HG03135 (cell line): ENCODE measurements around the gene EMC8.
"Not testable (repeated sequence)": the region's sequence is repeated elsewhere in the genome, so short reads cannot be mapped to it uniquely, and the experiment has no call there.

Experiments used
- ATAC-seq: cut with Tn5 transposase; IDR thresholded peaks from one replicate; pipeline ENCODE4 v1.9.1; 2021; ENCODE audit warnings: mild to moderate bottlenecking, moderate library complexity; ENCODE audit not compliant: unreplicated experiment

EMC8 gene

GRCh38 chr16:85835227-85835751, 35.9 kb upstream of the EMC8 start:
- ATAC-seq, result no peak

GRCh38 chr16:85834741-85835140, 35.4 kb upstream of the EMC8 start:
- no peak for ATAC-seq

DNA sequence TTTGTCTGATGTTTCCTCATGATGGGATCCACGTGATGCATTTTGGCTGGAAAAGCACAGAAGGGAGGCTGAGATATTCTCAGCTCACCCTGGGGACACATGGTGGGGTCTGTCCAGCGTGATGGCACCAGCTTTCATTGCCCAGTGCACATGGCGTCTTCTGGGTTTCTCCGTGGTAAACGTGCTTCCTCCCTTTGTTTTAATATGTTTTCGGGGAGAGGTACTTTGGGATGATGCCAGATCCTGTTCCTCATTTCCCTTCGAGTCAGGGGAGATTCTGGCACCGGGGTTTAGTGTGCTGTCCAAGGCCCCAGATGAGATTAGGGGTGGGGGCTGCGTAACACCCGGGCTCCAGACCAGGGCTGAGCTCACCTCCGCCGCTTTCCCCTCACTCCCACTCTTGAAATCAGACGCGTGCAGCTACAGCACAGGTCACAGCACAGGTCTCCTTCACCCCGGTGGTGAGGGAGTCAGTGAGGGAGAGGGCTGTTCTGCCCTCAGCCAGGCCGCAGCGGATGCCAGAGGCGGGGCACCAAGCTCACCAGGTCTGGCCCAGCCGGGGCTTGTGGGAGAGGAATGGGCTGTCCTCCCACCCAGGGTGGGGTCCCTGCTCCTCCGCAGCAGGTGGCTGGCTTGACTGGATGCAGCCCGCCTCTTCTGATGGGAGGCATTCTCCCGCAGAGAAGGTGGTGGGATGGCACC, 34.0 kb upstream of the EMC8 start:
- ATAC-seq, result no peak

GRCh38 chr16:85832570-85833218, 33.4 kb upstream of the EMC8 start:
- no peak for ATAC-seq

GRCh38 chr16:85830821-85831220, 31.5 kb upstream of the EMC8 start:
- no peak for ATAC-seq

GRCh38 chr16:85829751-85830445, 30.6 kb upstream of the EMC8 start:
- ATAC-seq, result no peak

- ATAC-seq, result no peak
These were observed 29.9 kb upstream of the EMC8 start for GRCh38 chr16:85829171-85829719.

DNA sequence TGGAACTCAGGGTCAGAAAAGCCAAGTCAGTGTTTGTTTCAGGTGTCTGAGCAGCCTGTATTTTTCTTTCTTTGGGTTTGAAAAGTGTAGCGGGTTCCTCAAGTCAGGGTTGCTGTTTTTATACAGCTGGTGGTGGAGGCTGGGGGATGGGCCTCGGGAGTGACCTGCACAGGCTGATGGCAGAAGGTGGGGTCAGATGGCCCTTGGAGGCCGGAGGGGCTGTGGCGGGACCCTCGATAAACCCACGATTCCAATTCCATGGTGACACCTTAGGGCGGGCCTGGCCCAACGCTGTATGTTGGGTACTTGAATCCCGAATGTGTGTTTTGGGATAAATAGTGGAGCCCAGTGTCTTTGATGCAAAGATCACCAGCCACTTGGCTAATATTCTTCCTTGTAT, 28.8 kb upstream of the EMC8 start:
- ATAC-seq, result no peak

- no peak for ATAC-seq
These were observed 27.4 kb upstream of the EMC8 start for GRCh38 chr16:85826686-85827247.

DNA sequence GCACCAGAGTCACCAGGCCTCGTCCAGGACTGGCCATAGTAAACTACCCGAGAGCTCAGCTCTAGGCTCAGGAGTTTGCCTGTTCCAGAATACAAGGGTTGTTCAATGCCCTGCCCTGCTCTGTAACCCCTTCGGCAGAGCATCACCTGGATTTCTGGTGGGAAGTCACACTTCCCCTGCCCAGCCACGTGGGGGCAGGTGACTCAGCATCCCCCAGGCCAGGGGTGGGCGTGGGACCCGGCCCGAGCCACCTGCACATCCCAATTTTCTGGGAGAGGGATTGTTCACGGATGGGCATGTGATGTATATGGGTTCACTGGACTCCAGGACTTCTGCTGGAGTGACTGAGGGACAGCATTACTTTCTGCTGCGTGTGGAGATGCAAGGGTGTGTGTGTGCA, 26.0 kb upstream of the EMC8 start:
- ATAC-seq, result no peak

- ATAC-seq, result no peak
These were observed 25.1 kb upstream of the EMC8 start for GRCh38 chr16:85824161-85825135.

DNA sequence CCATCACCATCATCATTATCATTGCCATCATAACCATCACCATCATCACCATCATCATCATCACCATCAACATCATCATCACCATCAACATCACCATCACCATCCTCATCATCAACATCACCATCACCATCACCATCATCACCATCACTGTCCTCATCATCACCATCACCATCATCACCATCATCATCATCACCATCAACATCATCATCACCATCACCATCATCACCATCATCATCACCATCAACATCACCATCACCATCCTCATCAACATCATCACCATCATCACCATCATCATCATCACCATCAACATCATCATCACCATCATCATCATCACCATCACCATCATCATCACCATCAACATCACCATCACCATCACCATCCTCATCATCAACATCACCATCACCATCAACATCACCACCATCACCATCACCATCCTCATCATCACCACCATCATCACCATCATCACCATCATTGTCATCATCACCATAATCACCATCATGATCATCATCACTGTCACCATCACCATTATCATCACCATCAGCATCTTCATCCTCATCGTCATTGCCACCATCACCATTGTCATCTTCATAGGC, 24.1 kb upstream of the EMC8 start:
- ATAC-seq, result no peak

DNA sequence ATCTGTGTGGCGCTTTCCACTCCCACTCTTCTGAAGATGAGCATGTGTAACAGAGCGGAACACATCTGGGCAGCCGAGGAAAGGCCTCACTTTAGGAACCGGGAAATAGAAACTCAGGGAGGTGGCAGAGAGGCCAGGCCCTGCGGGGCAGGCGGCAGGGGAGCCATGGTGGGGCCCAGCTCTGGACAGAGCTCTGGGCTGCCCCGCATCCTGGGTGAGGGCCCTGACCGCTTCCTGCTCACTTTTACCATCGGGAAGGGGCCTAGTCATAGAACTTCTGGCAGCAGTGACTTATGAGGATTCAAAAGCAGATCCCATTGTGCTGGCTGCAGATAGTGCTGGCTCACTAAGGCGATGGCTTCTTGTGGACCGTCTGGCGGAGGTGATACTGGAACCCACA, 22.8 kb upstream of the EMC8 start:
- no peak for ATAC-seq

DNA sequence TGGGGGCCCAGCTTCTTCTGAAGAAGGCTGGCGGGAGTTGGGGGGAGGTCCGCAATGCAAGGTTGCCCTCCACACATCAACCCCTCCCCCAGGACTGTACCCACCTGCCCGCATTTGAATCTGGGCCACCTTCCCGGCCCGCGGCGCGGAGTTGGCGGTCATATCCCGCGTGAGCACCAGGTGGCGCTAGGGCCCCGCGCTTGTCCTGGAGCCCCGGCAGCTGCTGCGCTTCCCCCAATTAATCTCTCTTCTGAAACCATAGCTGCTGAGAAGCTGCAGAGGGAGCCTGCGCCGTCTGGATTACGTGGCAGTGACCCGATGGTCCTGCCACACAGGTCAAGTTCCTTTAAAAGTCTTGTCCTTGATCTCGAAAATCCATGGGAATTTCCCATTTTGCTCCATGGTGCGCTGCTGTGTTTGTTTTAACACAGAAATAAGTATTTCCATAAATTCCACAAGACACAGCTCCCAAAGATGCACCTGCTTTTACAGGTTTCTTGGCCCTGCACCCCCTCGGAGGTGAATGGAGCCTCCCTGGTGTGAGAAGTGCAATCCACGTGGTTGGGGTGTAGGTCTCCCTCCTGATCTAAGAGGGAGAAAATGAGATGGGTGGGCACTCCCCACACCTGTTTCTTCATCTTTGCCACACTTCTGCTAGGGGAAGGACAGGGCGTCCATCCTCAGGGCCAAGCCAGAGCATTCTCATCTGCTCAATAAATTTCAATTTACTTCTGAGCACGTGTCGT, 22.2 kb upstream of the EMC8 start:
- peak; percentile 73 for ATAC-seq

DNA sequence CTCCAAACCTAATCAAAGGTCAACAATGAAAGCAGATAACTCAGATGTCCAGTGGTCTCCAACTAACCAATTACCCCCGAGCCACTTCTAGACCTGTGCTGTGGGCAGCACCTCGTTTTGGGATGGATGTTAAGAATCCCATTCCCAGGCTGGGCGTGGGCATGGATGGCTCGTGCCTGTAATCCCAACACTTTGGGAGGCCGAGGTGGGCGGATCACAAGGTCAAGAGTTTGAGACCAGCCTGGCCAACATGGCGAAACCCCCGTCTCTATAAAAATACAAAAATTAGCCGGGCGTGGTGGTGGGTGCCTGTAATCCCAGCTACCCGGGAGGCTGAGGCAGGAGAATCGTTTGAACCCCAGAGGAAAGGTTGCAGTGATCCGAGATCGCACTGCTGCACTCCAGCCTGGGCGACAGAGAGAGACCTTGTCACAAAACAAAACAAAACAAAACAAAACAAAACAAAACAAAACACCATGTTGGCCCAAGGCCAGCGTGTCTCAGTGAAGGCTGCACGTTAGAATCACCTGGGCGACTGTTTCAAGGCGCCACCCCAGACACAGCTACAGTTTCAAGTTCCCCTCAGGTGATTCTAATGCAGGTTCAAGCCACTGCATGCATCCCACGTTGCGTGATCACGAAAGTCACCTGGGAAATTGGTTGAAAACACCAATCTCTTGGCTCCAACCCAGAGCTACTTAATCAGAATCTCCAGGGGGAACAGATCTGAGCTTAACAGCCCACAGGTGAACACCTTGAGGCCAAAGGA, 21.4 kb upstream of the EMC8 start:
- ATAC-seq, result no peak

GRCh38 chr16:85819771-85820170, 20.4 kb upstream of the EMC8 start:
- no peak for ATAC-seq

DNA sequence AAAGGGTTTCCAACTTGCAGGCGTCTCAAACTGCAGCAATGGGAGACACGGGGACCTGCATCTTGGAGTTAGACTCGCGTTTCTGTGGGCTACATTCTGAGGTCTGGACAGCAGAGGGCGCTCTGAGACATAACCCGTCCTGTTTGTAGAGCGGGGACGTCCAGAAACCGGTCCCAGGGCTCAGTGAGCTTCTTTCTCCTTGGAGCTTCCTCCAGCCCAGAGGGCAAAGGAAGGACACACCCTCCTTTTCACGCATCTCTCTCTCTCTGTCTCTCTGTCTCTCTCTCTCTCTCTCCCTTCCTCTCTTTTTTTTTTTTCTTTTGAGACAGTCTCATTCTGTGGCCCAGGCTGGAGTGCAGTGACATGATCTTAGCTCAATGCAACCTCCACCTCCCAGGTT, 19.9 kb upstream of the EMC8 start:
- ATAC-seq, result no peak

- not testable (repeated sequence) for ATAC-seq
These were observed 17.9 kb upstream of the EMC8 start for GRCh38 chr16:85817195-85817594.
